K562 (cell line): Measurements from ENCODE around the gene CNDP1. TPM values are rescaled to one million over a fixed set of nuclear protein-coding genes. Genes with fewer than 3 reads are reported as not detected.

Source experiments
- ATAC-seq: fragments of 200-7000 bp; cut with Tn5 transposase; 3 replicates; pipeline ENCODE4 v1.9.1; 2020; ENCODE audit warnings: moderate library complexity
- BruUV-seq: library from RNA; stranded (reverse); fragments of 400-500 nt; replicated peaks from 2 replicates; lab custom pipeline; 2021; lab: Mats Ljungman, UMichigan
- CTCF ChIA-PET: fragments of 300-600 bp; formaldehyde crosslinking; extraction: SDS; loops from one replicate; lab custom pipeline; 2021; ENCODE audit warnings: low intra/inter-chr PET ratio; lab: Yijun Ruan, JAX
- POLR2A ChIA-PET: fragments of 300-600, 350-650 bp; sonication (Branson Sonifier 250); formaldehyde crosslinking; extraction: SDS; loops from one replicate; lab custom pipeline; 2021; ENCODE audit warnings: antibody characterized with exemption, inconsistent platforms; lab: Yijun Ruan, JAX
- DNase-seq, 4 experiments: peaks; one replicate each; pipeline versions ENCODE4 v3.0.0 to v3.0.0-alpha.2; 2011 to 2018; ENCODE audit warnings: low spot score in 3 of 4, mixed read lengths in 3 of 4; ENCODE audit errors: extremely low read depth in 1 of 4
- FAIRE-seq: peaks from 2 replicates; lab custom pipeline; 2011; peaks lifted over from hg19 to GRCh38; lab: Jason Lieb, UNC
- H2AFZ ChIP-seq: 2 replicates; pipeline ENCODE4 v1.6.0; 2011; ENCODE audit warnings: low read depth, low read length, control low read depth, inconsistent platforms
- H3K27ac ChIP-seq: fragments of 200-600 bp; 3 replicates; pipeline ENCODE4 v1.8.0; 2011; ENCODE audit warnings: low read depth, mild to moderate bottlenecking, control low read depth, inconsistent platforms, low read length, moderate library complexity, mixed read lengths; ENCODE audit errors: extremely low read depth
- H3K27me3 ChIP-seq, 2 experiments: fragments of 300-600 bp in 1 of 2; 2 replicates in 1 of 2; 3 replicates in 1 of 2; pipeline versions ENCODE4 v1.6.0 to v1.8.0; 2011; ENCODE audit warnings: inconsistent platforms in 2 of 2, low read length in 2 of 2, mild to moderate bottlenecking in 1 of 2, mixed read lengths in 1 of 2, moderate library complexity in 1 of 2; ENCODE audit not compliant: control insufficient read depth in 2 of 2, insufficient read depth in 2 of 2
- H3K36me3 ChIP-seq: fragments of 300-600 bp; 3 replicates; pipeline ENCODE4 v1.8.0; 2011; ENCODE audit warnings: mild to moderate bottlenecking, low read length, inconsistent platforms; ENCODE audit not compliant: control insufficient read depth, insufficient read depth
- H3K4me1 ChIP-seq, 2 experiments: fragments of 200-600 bp in 1 of 2; replicated peaks in 1 of 2; 2 replicates in 1 of 2; 3 replicates in 1 of 2; pipeline versions ENCODE4 v1.5.1 to v1.8.0; 2011; ENCODE audit warnings: inconsistent platforms in 2 of 2, low read length in 2 of 2, mild to moderate bottlenecking in 1 of 2, mixed read lengths in 1 of 2, moderate library complexity in 1 of 2; ENCODE audit not compliant: control insufficient read depth in 2 of 2, insufficient read depth in 2 of 2
- H3K4me2 ChIP-seq: 2 replicates; pipeline ENCODE4 v1.6.1; 2011; ENCODE audit warnings: low read length, control low read depth, inconsistent platforms, mixed read lengths; ENCODE audit not compliant: insufficient read depth
- H3K4me3 ChIP-seq: fragments of 200-600 bp; sonication (generic), shearing (Covaris generic); 2 replicates; pipeline ENCODE4 v1.5.1; 2016; ENCODE audit warnings: control low read depth, inconsistent platforms
- H3K79me2 ChIP-seq: fragments of 200-600 bp; 3 replicates; pipeline ENCODE4 v1.8.0; 2011; ENCODE audit warnings: low read length, inconsistent platforms; ENCODE audit not compliant: control insufficient read depth, insufficient read depth
- H3K9ac ChIP-seq, 2 experiments: 2 replicates each; pipeline versions ENCODE4 v1.6.0 to v1.6.1; 2011; ENCODE audit warnings: low read depth in 2 of 2, low read length in 2 of 2, control low read depth in 1 of 2, inconsistent platforms in 1 of 2, mild to moderate bottlenecking in 1 of 2, mixed read lengths in 1 of 2; ENCODE audit not compliant: insufficient read depth in 1 of 2
- H3K9me1 ChIP-seq: one replicate; pipeline ENCODE4 v1.6.0; 2011; ENCODE audit warnings: inconsistent platforms, mild to moderate bottlenecking, low read length, moderate library complexity; ENCODE audit not compliant: control insufficient read depth, insufficient read depth
- H3K9me3 ChIP-seq: replicated peaks from 2 replicates; pipeline ENCODE4 v1.5.1; 2011; ENCODE audit warnings: low read depth, low read length, inconsistent platforms; ENCODE audit not compliant: control insufficient read depth, insufficient read depth
- H4K20me1 ChIP-seq: replicated peaks from 2 replicates; pipeline ENCODE4 v1.6.1; 2011; ENCODE audit warnings: low read length, inconsistent platforms, mixed read lengths; ENCODE audit not compliant: control insufficient read depth, insufficient read depth
- ARID4B ChIP-seq: sonication (generic); formaldehyde crosslinking; IDR thresholded peaks from 2 replicates; pipeline ENCODE4 v1.8.0; 2022; ENCODE audit warnings: mild to moderate bottlenecking, missing genetic modification reagents
- CBX2 ChIP-seq: fragments of 200-600 bp; sonication (generic); IDR thresholded peaks from one replicate; pipeline ENCODE4 v1.6.1; 2012; ENCODE audit warnings: mild to moderate bottlenecking, low read length, inconsistent platforms; ENCODE audit not compliant: insufficient read depth, poor library complexity, severe bottlenecking
- GTF2B ChIP-seq: IDR thresholded peaks from 2 replicates; pipeline ENCODE4 v1.6.1; 2011; ENCODE audit not compliant: insufficient read length; ENCODE audit errors: extremely low read depth
- MAFG ChIP-seq: fragments of 450-650 bp; conservative IDR thresholded peaks from 2 replicates; pipeline ENCODE4 v1.6.1; 2016; ENCODE audit warnings: missing genetic modification characterization, missing compliant biosample characterization
- PHF20 ChIP-seq: fragments of 450-650 bp; IDR thresholded peaks from 2 replicates; pipeline ENCODE4 v1.6.1; 2018; ENCODE audit not compliant: partially characterized antibody
- RAD21 ChIP-seq, 2 experiments: fragments of 250-450 bp in 1 of 2; fragments of 450-650 bp in 1 of 2; sonication (Bioruptor Pico) in 1 of 2; formaldehyde crosslinking in 1 of 2; IDR thresholded peaks in 1 of 2; conservative IDR thresholded peaks in 1 of 2; 2 replicates each; pipeline versions ENCODE4 v1.4.0 to v1.8.0; 2020 to 2022; ENCODE audit warnings: mild to moderate bottlenecking in 2 of 2, moderate library complexity in 1 of 2
- SRF ChIP-seq, 2 experiments: fragments of 250-450, 450-650 bp in 1 of 2; sonication (Bioruptor Pico) in 1 of 2; sonication (generic) in 1 of 2; formaldehyde crosslinking; IDR thresholded peaks; 2 replicates each; pipeline versions ENCODE4 v1.5.0 to v1.5.1; 2020 to 2022; ENCODE audit warnings: mild to moderate bottlenecking in 1 of 2, missing genetic modification reagents in 1 of 2
- ZNF436 ChIP-seq: fragments of 250-450, 450-650 bp; sonication (Bioruptor Pico); formaldehyde crosslinking; IDR thresholded peaks from 2 replicates; pipeline ENCODE4 v1.7.0; 2020; ENCODE audit warnings: mild to moderate bottlenecking
- ZNF518B ChIP-seq: fragments of 250-450 bp; sonication (Bioruptor Pico); IDR thresholded peaks from 2 replicates; pipeline ENCODE4 v1.5.0; 2021; ENCODE audit warnings: mild to moderate bottlenecking, moderate library complexity
- ZNF764 ChIP-seq: fragments of 250-450 bp; sonication (Bioruptor Pico); IDR thresholded peaks from 2 replicates; pipeline ENCODE4 v1.4.0; 2020; ENCODE audit warnings: low read depth, mild to moderate bottlenecking, moderate library complexity
- WGBS: fragments of 100-300 bp; shearing (Covaris generic); methylation state at CpG from one replicate; pipeline ENCODE4 v1.1.6; 2016; ENCODE audit warnings: low coverage, mixed read lengths; ENCODE audit not compliant: insufficient coverage; ENCODE audit errors: missing lambda C conversion rate; 5-methylcytosine and 5-hydroxymethylcytosine counted together
- in situ Hi-C: fragments of 300-500 bp; cut with MboI; formaldehyde crosslinking; loops from 4 replicates; pipeline ENCODE4 v1.15.0; 2018; ENCODE audit warnings: inconsistent platforms, mixed read lengths
- intact Hi-C: fragments of 100-400 bp; cut with micrococcal nuclease; formaldehyde crosslinking; loops from 2 replicates; pipeline ENCODE4 v1.14.2; 2022
- polyA plus RNA-seq, 8 experiments: library from polyadenylated mRNA; depleted of rRNA in 4 of 8; stranded (reverse) in 5 of 8; unstranded in 3 of 8; fragments of >200 nt; fragmentation: Nextera tagmentation in 2 of 8; fragmentation: Illumina TruSeq in 1 of 8; extraction: Ambion mirVana in 2 of 8; extraction: Trizol in 1 of 8; gene quantifications; 2 replicates each; pipeline versions ENCODE4 v1.2.1 to v1.2.3, GENCODE V29; 2011 to 2014; ENCODE audit warnings: inconsistent platforms in 1 of 8, missing spikeins in 1 of 8
- total RNA-seq, 7 experiments: library from RNA; depleted of rRNA in 6 of 7; stranded (reverse); fragments of >200 nt in 6 of 7; fragmentation: Illumina TruSeq in 2 of 7; extraction: Trizol in 2 of 7; gene quantifications; 2 replicates each; pipeline versions ENCODE4 v1.2.1 to v1.2.3, GENCODE V29; 2011 to 2021; ENCODE audit warnings: low replicate concordance in 1 of 7

The CNDP1 gene
- total and polyA plus RNA-seq, 9 of the 15 experiments (the other 6 are each of a cell fraction or from before 2014, with no cell fraction given) = not detected

- peaks cover 53% of the 10 kb centered on the region; the same call in 2 of the 3 replicates for H3K36me3 ChIP-seq
- no peak for TF ChIP-seq ZNF436 (CRISPR knock-in tag)
- no peak for TF ChIP-seq RAD21 (CRISPR knock-in tag; conservative IDR thresholded peaks at IDR 0.05 in 1 of 2, IDR thresholded peaks at IDR 0.05 in 1 of 2)
- no peak for TF ChIP-seq ARID4B (CRISPR knock-in tag)
- no peak for TF ChIP-seq ZNF518B (CRISPR knock-in tag)
- TF ChIP-seq PHF20 = no peak
- TF ChIP-seq MAFG = peak; percentile 22; the same call in 1 of the 2 replicates
- no peak for TF ChIP-seq SRF (CRISPR knock-in tag; IDR thresholded peaks at IDR 0.05)
- no peak for TF ChIP-seq GTF2B
- TF ChIP-seq ZNF764 (CRISPR knock-in tag) = no peak
- TF ChIP-seq CBX2 = no peak
Measured at GRCh38 chr18:74519320-74520095, 14.8 kb upstream of the CNDP1 start.

More at GRCh38 chr18:74519320-74520095, 14.8 kb upstream of the CNDP1 start:
- intact Hi-C loops (no loop called here), in situ Hi-C loops (no loop called here)
- no peaks in the 10 kb centered on the region for H3K79me2 ChIP-seq
- no peaks in the 10 kb centered on the region for H3K9me3 ChIP-seq
- no peak overlapping the region for H3K4me2 ChIP-seq
- ChIA-PET CTCF (no interaction called here), POLR2A (interaction anchor here (0.7 kb wide), 1 partner anchor 13 kb away, joined by 3 read pairs; no protein-coding TSS in a partner anchor)
- H3K4me3 ChIP-seq = no peak overlapping the region
- 85% methylated on average over 5 of the region's 18 CpGs for WGBS
- H3K4me1 ChIP-seq = peaks cover 0 to 3% of the 10 kb centered on the region in 2 experiments; a peak in 1 of 5 replicates
- ATAC-seq (no peak), DNase-seq (no peak), FAIRE-seq (no peak)
- no TSS peak for BruUV-seq
- H3K27me3 ChIP-seq = no peaks in the 10 kb centered on the region
- no peak overlapping the region for H3K27ac ChIP-seq
- H3K9ac ChIP-seq = no peak overlapping the region
- H2AFZ ChIP-seq = no peak overlapping the region
- peaks cover 4% of the 10 kb centered on the region for H3K9me1 ChIP-seq
- no peaks in the 10 kb centered on the region for H4K20me1 ChIP-seq
